PC-3 (cell line): ENCODE data around the gene OLFM2. TPM values are rescaled to one million over a fixed set of nuclear protein-coding genes. Genes with fewer than 3 reads are reported as not detected.

ENCODE experiments used
- ATAC-seq: fragments of 200-7000 bp; cut with Tn5 transposase; 2 replicates; pipeline ENCODE4 v1.9.1; 2020; ENCODE audit warnings: mild to moderate bottlenecking, moderate library complexity
- BruUV-seq: library from RNA; stranded (reverse); fragments of 400-500 nt; replicated peaks from 2 replicates; lab custom pipeline; 2021; lab: Mats Ljungman, UMichigan
- CTCF ChIA-PET: fragments of 300-600 bp; sonication (Branson Sonifier 250); formaldehyde crosslinking; loops from one replicate; lab custom pipeline; 2022; ENCODE audit warnings: antibody characterized with exemption; lab: Charles Lee
- POLR2A ChIA-PET: fragments of 300-600 bp; sonication (Branson Sonifier 250); formaldehyde crosslinking; loops from one replicate; lab custom pipeline; 2022; ENCODE audit warnings: antibody characterized with exemption; ENCODE audit not compliant: unreplicated experiment; lab: Charles Lee
- DNase-seq: peaks from one replicate; pipeline ENCODE4 v3.0.0-alpha.2; 2015
- H2AFZ ChIP-seq: fragments of 300-600 bp; sonication (generic); 2 replicates; pipeline ENCODE4 v1.6.0; 2016; ENCODE audit warnings: antibody characterized with exemption, low read length
- H3F3A ChIP-seq: fragments of 300-600 bp; sonication (generic); one replicate; pipeline ENCODE4 v1.6.0; 2017; ENCODE audit warnings: antibody characterized with exemption, low read length, control low read depth, mild to moderate bottlenecking; ENCODE audit not compliant: unreplicated experiment
- H3K27ac ChIP-seq: fragments of 300-600 bp; sonication (generic); 2 replicates; pipeline ENCODE4 v1.5.1; 2016; ENCODE audit warnings: mild to moderate bottlenecking, low read length
- H3K27me3 ChIP-seq: fragments of 300-600 bp; sonication (generic); 2 replicates; pipeline ENCODE4 v1.6.1; 2016; ENCODE audit warnings: low read length, mixed read lengths
- H3K36me3 ChIP-seq: fragments of 300-600 bp; sonication (generic); 2 replicates; pipeline ENCODE4 v1.6.1; 2016; ENCODE audit warnings: low read depth, mixed run types, low read length, mixed read lengths
- H3K4me1 ChIP-seq: fragments of 300-600 bp; sonication (generic); 2 replicates; pipeline ENCODE4 v1.5.1; 2016; ENCODE audit warnings: low read length; ENCODE audit not compliant: insufficient read depth
- H3K4me2 ChIP-seq: fragments of 300-600 bp; sonication (generic); 2 replicates; pipeline ENCODE4 v1.6.0; 2016; ENCODE audit warnings: low read length
- H3K4me3 ChIP-seq: fragments of 300-600 bp; sonication (generic); 2 replicates; pipeline ENCODE4 v1.5.1; 2016; ENCODE audit warnings: mild to moderate bottlenecking, low read length, mixed read lengths
- H3K79me2 ChIP-seq: fragments of 300-600 bp; sonication (generic); 2 replicates; pipeline ENCODE4 v1.6.1; 2017; ENCODE audit warnings: low read length, mixed read lengths
- H3K9ac ChIP-seq: fragments of 300-600 bp; sonication (generic); 2 replicates; pipeline ENCODE4 v1.6.0; 2016; ENCODE audit warnings: mild to moderate bottlenecking, low read length
- H3K9me2 ChIP-seq: fragments of 300-600 bp; sonication (generic); replicated peaks from 2 replicates; pipeline ENCODE4 v1.6.1; 2016; ENCODE audit warnings: mixed run types, low read length, mixed read lengths
- H3K9me3 ChIP-seq: fragments of 300-600 bp; sonication (generic); 2 replicates; pipeline ENCODE4 v1.6.1; 2016; ENCODE audit warnings: low read length, mixed read lengths
- H4K20me1 ChIP-seq: fragments of 300-600 bp; sonication (generic); 2 replicates; pipeline ENCODE4 v1.6.1; 2016; ENCODE audit warnings: low read length, mixed read lengths
- CTCF ChIP-seq: fragments of 300-600 bp; sonication (generic); conservative IDR thresholded peaks from 2 replicates; pipeline ENCODE4 v1.5.1; 2017; ENCODE audit warnings: antibody characterized with exemption, low read depth, mild to moderate bottlenecking, low read length
- EZH2 ChIP-seq: fragments of 300-600 bp; sonication (generic); IDR thresholded peaks from one replicate; pipeline ENCODE4 v1.6.1; 2017; ENCODE audit warnings: antibody characterized with exemption, mild to moderate bottlenecking, low read length; ENCODE audit not compliant: unreplicated experiment
- EZH2phosphoT487 ChIP-seq: fragments of 300-600 bp; sonication (generic); IDR thresholded peaks from 2 replicates; pipeline ENCODE4 v1.6.1; 2018; ENCODE audit warnings: mild to moderate bottlenecking, antibody characterized with exemption, low read length, borderline replicate concordance
- intact Hi-C: fragments of 100-400 bp; cut with micrococcal nuclease; formaldehyde crosslinking; loops from 2 replicates; pipeline ENCODE4 v1.9.0; 2023
- total RNA-seq: library from RNA; depleted of rRNA; stranded (reverse); fragments of >200 nt; gene quantifications from 2 replicates; pipeline ENCODE4 v1.2.3, GENCODE V29; 2014

The OLFM2 gene
- total RNA-seq, 1 experiment from 2014 or later, result 1.6 TPM

- Histone ChIP-seq H3F3A (no peaks in the 10 kb centered on the region), H4K20me1 (no peaks in the 10 kb centered on the region), H3K4me1 (peaks cover 6% of the 10 kb centered on the region), H3K27ac (no peak overlapping the region), H3K27me3 (no peaks in the 10 kb centered on the region), H3K4me3 (no peak overlapping the region), H3K4me2 (no peak overlapping the region), H3K9me3 (no peaks in the 10 kb centered on the region), H3K36me3 (no peaks in the 10 kb centered on the region), H3K79me2 (no peaks in the 10 kb centered on the region), H3K9me2 (no peaks in the 10 kb centered on the region), H2AFZ (no peak overlapping the region), H3K9ac (no peak overlapping the region)
- TF ChIP-seq EZH2 (no peak), EZH2phosphoT487 (no peak), CTCF (no peak)
- POLR2A ChIA-PET, result no interaction called here
- intact Hi-C loops, result no loop called here
- ATAC-seq (no peak), DNase-seq (no peak)
- CTCF ChIA-PET, result no interaction called here
- no TSS peak for BruUV-seq
Observed at GRCh38 chr19:9911524-9912185, 24.7 kb downstream of the OLFM2 start.

- Histone ChIP-seq H2AFZ (no peak overlapping the region), H3K9me2 (no peaks in the 10 kb centered on the region), H3K27ac (no peak overlapping the region), H3K4me3 (no peak overlapping the region), H3K4me2 (no peak overlapping the region), H3K27me3 (no peaks in the 10 kb centered on the region), H3K9ac (no peak overlapping the region), H3K36me3 (no peaks in the 10 kb centered on the region), H3K79me2 (no peaks in the 10 kb centered on the region), H3F3A (no peaks in the 10 kb centered on the region), H4K20me1 (no peaks in the 10 kb centered on the region), H3K9me3 (no peaks in the 10 kb centered on the region), H3K4me1 (peaks cover 6% of the 10 kb centered on the region)
- ATAC-seq (no peak), DNase-seq (no peak)
- no TSS peak for BruUV-seq
- CTCF ChIA-PET, result no interaction called here
- intact Hi-C loops, result no loop called here
- TF ChIP-seq CTCF, result no peak
- no peak for TF ChIP-seq EZH2phosphoT487
- POLR2A ChIA-PET, result no interaction called here
Observed at GRCh38 chr19:9910625-9911024, 25.7 kb downstream of the OLFM2 start.

DNA sequence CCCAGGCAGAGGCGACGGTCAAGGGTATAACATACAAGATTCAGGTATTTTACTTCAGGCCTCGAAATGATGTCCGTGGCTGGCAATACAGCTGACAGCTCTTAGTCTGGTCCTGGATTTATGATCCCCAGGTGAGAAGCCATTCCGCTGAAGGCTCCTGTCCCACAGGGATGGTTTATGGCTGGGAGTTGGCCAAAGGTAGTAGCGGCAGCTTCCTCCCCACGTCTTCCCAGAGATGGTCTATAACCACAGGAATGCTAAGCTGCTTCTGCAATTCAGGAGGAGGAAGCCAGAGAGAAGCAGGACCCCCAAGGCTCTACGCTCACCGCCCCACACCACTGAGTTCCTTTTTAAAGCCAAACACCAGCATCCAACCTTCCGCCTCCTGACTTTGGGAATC, 27.1 kb downstream of the OLFM2 start:
- no TSS peak for BruUV-seq
- no peaks in the 10 kb centered on the region for H3K27me3 ChIP-seq
- no peak overlapping the region for H3K4me2 ChIP-seq
- no peaks in the 10 kb centered on the region for H3K9me2 ChIP-seq
- no peak overlapping the region for H3K27ac ChIP-seq
- TF ChIP-seq EZH2 (no peak), EZH2phosphoT487 (no peak), CTCF (no peak)
- H4K20me1 ChIP-seq, result no peaks in the 10 kb centered on the region
- no peaks in the 10 kb centered on the region for H3K36me3 ChIP-seq
- H3K9ac ChIP-seq, result no peak overlapping the region
- peaks cover 4% of the 10 kb centered on the region for H3K4me1 ChIP-seq
- ChIA-PET POLR2A (no interaction called here), CTCF (interaction anchor here (0.6 kb wide), 1 partner anchor 286 kb away, joined by 3 read pairs; no protein-coding TSS in a partner anchor)
- no peak for ATAC-seq
- no peaks in the 10 kb centered on the region for H3F3A ChIP-seq
- no peak overlapping the region for H3K4me3 ChIP-seq
- no peaks in the 10 kb centered on the region for H3K79me2 ChIP-seq
- no peak for DNase-seq
- intact Hi-C loops, result no loop called here
- H2AFZ ChIP-seq, result no peak overlapping the region
- no peaks in the 10 kb centered on the region for H3K9me3 ChIP-seq
